Measurements from ENCODE around the gene TMEM242. TPM values are rescaled to one million over a fixed set of nuclear protein-coding genes. Genes with fewer than 3 reads are reported as not detected.

Gene TMEM242
- polyA plus RNA-seq, 2 of the 4 experiments (the other 2 are of a cell fraction) = 5.3 to 7.4 TPM

DNA sequence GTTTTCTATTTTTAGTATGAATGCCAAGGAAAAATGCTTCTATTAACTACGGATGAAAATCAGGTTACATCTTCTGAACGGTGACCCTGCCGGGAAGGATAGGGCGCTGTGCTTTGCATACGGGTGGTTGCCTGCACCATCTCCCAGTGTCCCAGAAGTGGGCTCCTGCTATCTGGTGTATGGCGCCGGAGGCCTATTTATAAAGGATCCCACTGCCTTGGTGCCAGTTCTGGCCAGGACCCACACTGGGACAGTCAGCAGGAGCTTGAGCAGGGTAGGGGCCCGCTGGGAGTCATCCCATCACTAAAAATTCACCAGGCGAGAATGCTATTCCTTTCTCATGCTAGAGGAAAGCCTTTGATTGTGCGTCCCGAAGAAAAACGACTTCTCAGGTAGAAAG is 22.9 kb downstream of the TMEM242 start:
- POLR2A ChIA-PET = no interaction called here
- Histone ChIP-seq H3K4me3 (no peak overlapping the region), H3K4me2 (no peak overlapping the region), H3K9me3 (no peaks in the 10 kb centered on the region), H3K27ac (no peak overlapping the region), H3K4me1 (no peaks in the 10 kb centered on the region)
- 97% methylated on average over 12 of the region's 12 CpGs for WGBS (ENCODE audit: missing lambda C conversion rate)
- DNase-seq (ENCODE audit: low read depth in 1 of 2, low spot score in 1 of 2) (no peak), FAIRE-seq (no peak), ATAC-seq (no peak)
- TF ChIP-seq CBX8 (IDR thresholded peaks at IDR 0.05) (no peak), POLR2AphosphoS2 (conservative IDR thresholded peaks at IDR 0.05; ENCODE audit: low read length) (no peak), RNF2 (IDR thresholded peaks at IDR 0.05; ENCODE audit: borderline replicate concordance, low read depth) (no peak), SMC3 (IDR thresholded peaks at IDR 0.05) (no peak), EHF (CRISPR knock-in tag; IDR thresholded peaks at IDR 0.05) (no peak), JUNB (IDR thresholded peaks at IDR 0.05) (no peak), NFE2L2 (conservative IDR thresholded peaks at IDR 0.05; ENCODE audit: low read length) (no peak), ZFP36 (IDR thresholded peaks at IDR 0.05; ENCODE audit: borderline replicate concordance, partially characterized antibody) (no peak), EP300 (IDR thresholded peaks at IDR 0.05) (no peak), FOSB (CRISPR knock-in tag; IDR thresholded peaks at IDR 0.05) (no peak), POLR2A (IDR thresholded peaks at IDR 0.05; ENCODE audit: low read length) (no peak), HEYL (CRISPR knock-in tag; IDR thresholded peaks at IDR 0.05) (no peak), HOXA7 (CRISPR knock-in tag; IDR thresholded peaks at IDR 0.05) (no peak), KDM5A (IDR thresholded peaks at IDR 0.05) (no peak), KDM1A (IDR thresholded peaks at IDR 0.05; ENCODE audit: low read depth) (no peak)
- TF ChIP-seq, protein P1, sequence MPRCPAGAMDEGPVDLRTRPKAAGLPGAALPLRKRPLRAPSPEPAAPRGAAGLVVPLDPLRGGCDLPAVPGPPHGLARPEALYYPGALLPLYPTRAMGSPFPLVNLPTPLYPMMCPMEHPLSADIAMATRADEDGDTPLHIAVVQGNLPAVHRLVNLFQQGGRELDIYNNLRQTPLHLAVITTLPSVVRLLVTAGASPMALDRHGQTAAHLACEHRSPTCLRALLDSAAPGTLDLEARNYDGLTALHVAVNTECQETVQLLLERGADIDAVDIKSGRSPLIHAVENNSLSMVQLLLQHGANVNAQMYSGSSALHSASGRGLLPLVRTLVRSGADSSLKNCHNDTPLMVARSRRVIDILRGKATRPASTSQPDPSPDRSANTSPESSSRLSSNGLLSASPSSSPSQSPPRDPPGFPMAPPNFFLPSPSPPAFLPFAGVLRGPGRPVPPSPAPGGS (IDR thresholded peaks at IDR 0.05) = no peak
- TF ChIP-seq, protein P2, sequence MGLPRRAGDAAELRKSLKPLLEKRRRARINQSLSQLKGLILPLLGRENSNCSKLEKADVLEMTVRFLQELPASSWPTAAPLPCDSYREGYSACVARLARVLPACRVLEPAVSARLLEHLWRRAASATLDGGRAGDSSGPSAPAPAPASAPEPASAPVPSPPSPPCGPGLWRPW (IDR thresholded peaks at IDR 0.05) = no peak
- TF ChIP-seq, protein P3, sequence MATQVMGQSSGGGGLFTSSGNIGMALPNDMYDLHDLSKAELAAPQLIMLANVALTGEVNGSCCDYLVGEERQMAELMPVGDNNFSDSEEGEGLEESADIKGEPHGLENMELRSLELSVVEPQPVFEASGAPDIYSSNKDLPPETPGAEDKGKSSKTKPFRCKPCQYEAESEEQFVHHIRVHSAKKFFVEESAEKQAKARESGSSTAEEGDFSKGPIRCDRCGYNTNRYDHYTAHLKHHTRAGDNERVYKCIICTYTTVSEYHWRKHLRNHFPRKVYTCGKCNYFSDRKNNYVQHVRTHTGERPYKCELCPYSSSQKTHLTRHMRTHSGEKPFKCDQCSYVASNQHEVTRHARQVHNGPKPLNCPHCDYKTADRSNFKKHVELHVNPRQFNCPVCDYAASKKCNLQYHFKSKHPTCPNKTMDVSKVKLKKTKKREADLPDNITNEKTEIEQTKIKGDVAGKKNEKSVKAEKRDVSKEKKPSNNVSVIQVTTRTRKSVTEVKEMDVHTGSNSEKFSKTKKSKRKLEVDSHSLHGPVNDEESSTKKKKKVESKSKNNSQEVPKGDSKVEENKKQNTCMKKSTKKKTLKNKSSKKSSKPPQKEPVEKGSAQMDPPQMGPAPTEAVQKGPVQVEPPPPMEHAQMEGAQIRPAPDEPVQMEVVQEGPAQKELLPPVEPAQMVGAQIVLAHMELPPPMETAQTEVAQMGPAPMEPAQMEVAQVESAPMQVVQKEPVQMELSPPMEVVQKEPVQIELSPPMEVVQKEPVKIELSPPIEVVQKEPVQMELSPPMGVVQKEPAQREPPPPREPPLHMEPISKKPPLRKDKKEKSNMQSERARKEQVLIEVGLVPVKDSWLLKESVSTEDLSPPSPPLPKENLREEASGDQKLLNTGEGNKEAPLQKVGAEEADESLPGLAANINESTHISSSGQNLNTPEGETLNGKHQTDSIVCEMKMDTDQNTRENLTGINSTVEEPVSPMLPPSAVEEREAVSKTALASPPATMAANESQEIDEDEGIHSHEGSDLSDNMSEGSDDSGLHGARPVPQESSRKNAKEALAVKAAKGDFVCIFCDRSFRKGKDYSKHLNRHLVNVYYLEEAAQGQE (IDR thresholded peaks at IDR 0.05) = no peak
- TF ChIP-seq, protein P4, sequence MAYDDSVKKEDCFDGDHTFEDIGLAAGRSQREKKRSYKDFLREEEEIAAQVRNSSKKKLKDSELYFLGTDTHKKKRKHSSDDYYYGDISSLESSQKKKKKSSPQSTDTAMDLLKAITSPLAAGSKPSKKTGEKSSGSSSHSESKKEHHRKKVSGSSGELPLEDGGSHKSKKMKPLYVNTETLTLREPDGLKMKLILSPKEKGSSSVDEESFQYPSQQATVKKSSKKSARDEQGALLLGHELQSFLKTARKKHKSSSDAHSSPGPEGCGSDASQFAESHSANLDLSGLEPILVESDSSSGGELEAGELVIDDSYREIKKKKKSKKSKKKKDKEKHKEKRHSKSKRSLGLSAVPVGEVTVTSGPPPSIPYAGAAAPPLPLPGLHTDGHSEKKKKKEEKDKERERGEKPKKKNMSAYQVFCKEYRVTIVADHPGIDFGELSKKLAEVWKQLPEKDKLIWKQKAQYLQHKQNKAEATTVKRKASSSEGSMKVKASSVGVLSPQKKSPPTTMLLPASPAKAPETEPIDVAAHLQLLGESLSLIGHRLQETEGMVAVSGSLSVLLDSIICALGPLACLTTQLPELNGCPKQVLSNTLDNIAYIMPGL (CRISPR knock-in tag; IDR thresholded peaks at IDR 0.05; ENCODE audit: borderline replicate concordance) = no peak
- CTCF ChIA-PET = no interaction called here

DNA sequence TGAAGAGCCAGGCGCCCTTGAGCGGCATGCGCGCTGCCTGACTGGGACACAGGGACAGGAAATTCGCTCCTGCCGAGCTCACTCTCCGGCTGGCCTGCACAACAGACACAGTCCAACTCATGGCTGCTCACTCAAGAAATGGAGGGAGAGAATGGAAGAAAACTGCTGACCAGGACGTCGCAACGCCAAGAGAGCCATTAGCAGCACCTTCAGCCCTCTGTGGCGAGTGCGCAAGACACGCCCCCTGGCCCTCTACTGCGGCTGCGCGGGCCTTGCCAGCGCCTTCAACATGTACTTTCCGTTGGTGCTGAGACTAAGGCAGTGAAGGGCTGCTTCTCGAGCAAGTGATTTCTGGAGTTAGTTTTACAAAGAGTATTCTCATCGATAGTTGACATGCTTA is 23.3 kb downstream of the TMEM242 start:
- no peak for FAIRE-seq
- Histone ChIP-seq H3K4me2 (no peak overlapping the region), H3K27ac (no peak overlapping the region), H3K9me3 (no peaks in the 10 kb centered on the region), H3K4me1 (no peaks in the 10 kb centered on the region), H3K4me3 (no peak overlapping the region)
- ATAC-seq = no peak
- POLR2A ChIA-PET = no interaction called here
- CTCF ChIA-PET = interaction anchor here (1.9 kb wide), 1 partner anchor 25 kb away, joined by 7 read pairs; no protein-coding TSS in a partner anchor
- 97% methylated on average over 16 of the region's 20 CpGs for WGBS (ENCODE audit: missing lambda C conversion rate)
- DNase-seq (ENCODE audit: low read depth in 1 of 2, low spot score in 1 of 2) = no peak
- TF ChIP-seq NR3C1 (IDR thresholded peaks at IDR 0.05) (no peak), HOXA7 (CRISPR knock-in tag; IDR thresholded peaks at IDR 0.05) (no peak), SREBF2 (IDR thresholded peaks at IDR 0.05) (no peak), SMC3 (IDR thresholded peaks at IDR 0.05) (no peak), HOXB5 (CRISPR knock-in tag; IDR thresholded peaks at IDR 0.05) (no peak), RARB (CRISPR knock-in tag; IDR thresholded peaks at IDR 0.05) (no peak), CHD4 (IDR thresholded peaks at IDR 0.05; ENCODE audit: borderline replicate concordance) (no peak), CBX2 (IDR thresholded peaks at IDR 0.05; ENCODE audit: borderline replicate concordance, low read depth) (no peak), EP300 (IDR thresholded peaks at IDR 0.05) (no peak), RAD21 (conservative IDR thresholded peaks at IDR 0.05 in 1 of 2, IDR thresholded peaks at IDR 0.05 in 1 of 2) (no peak), NFE2L2 (conservative IDR thresholded peaks at IDR 0.05; ENCODE audit: low read length) (no peak), POLR2A (IDR thresholded peaks at IDR 0.05; ENCODE audit: low read length) (no peak)

All from A549 (cell line).